Keratinocyte (primary cell): Measurements from ENCODE around the gene DUSP23. TPM values are rescaled to one million over a fixed set of nuclear protein-coding genes. Genes with fewer than 3 reads are reported as not detected.

Experiments used
- DNase-seq: peaks from one replicate; pipeline ENCODE4 v3.0.0-alpha.2; 2011; ENCODE audit warnings: low read depth, missing footprints, low spot score
- FAIRE-seq: peaks from 2 replicates; lab custom pipeline; 2011; peaks lifted over from hg19 to GRCh38; lab: Jason Lieb, UNC
- H2AFZ ChIP-seq: 2 replicates; pipeline ENCODE4 v1.6.0; 2012; ENCODE audit warnings: low read length, control low read depth, inconsistent platforms; ENCODE audit not compliant: control insufficient read depth
- H3K27ac ChIP-seq: 2 replicates; pipeline ENCODE4 v1.5.1; 2011; ENCODE audit warnings: low read length; ENCODE audit not compliant: control insufficient read depth, insufficient read depth
- H3K27me3 ChIP-seq: 3 replicates; pipeline ENCODE4 v1.6.0; 2011; ENCODE audit warnings: low read length; ENCODE audit not compliant: control insufficient read depth, insufficient read depth; ENCODE audit errors: extremely low read depth
- H3K36me3 ChIP-seq, 2 experiments: 2 replicates in 1 of 2; 3 replicates in 1 of 2; pipeline ENCODE4 v1.5.1; 2011; ENCODE audit warnings: low read length in 2 of 2, mild to moderate bottlenecking in 1 of 2; ENCODE audit not compliant: control insufficient read depth in 2 of 2, insufficient read depth in 2 of 2; ENCODE audit errors: extremely low read depth in 1 of 2
- H3K4me1 ChIP-seq: 3 replicates; pipeline ENCODE4 v1.5.1; 2011; ENCODE audit warnings: low read length; ENCODE audit not compliant: control insufficient read depth, insufficient read depth; ENCODE audit errors: extremely low read depth
- H3K4me2 ChIP-seq: 3 replicates; pipeline ENCODE4 v1.6.0; 2011; ENCODE audit warnings: low read depth, low read length; ENCODE audit not compliant: control insufficient read depth, insufficient read depth; ENCODE audit errors: extremely low read depth
- H3K4me3 ChIP-seq, 3 experiments: fragments of 200-600 bp in 1 of 3; sonication (generic) in 1 of 3; 2 replicates in 2 of 3; 3 replicates in 1 of 3; pipeline ENCODE4 v1.5.1; 2011 to 2016; ENCODE audit warnings: low read length in 3 of 3, mild to moderate bottlenecking in 3 of 3, control low read depth in 2 of 3, inconsistent platforms in 1 of 3, low read depth in 1 of 3, mixed read lengths in 1 of 3, mixed run types in 1 of 3, moderate library complexity in 1 of 3; ENCODE audit not compliant: control insufficient read depth in 2 of 3, insufficient read depth in 2 of 3; ENCODE audit errors: extremely low read depth in 1 of 3
- H3K79me2 ChIP-seq: 2 replicates; pipeline ENCODE4 v1.6.0; 2012; ENCODE audit warnings: low read length; ENCODE audit not compliant: control insufficient read depth, insufficient read depth
- H3K9ac ChIP-seq: 3 replicates; pipeline ENCODE4 v1.6.0; 2011; ENCODE audit warnings: low read length; ENCODE audit not compliant: control insufficient read depth, insufficient read depth; ENCODE audit errors: extremely low read depth
- H3K9me1 ChIP-seq: 3 replicates; pipeline ENCODE4 v1.6.0; 2011; ENCODE audit warnings: low read length; ENCODE audit not compliant: control insufficient read depth, insufficient read depth; ENCODE audit errors: extremely low read depth
- H3K9me3 ChIP-seq: 2 replicates; pipeline ENCODE4 v1.5.1; 2012; ENCODE audit warnings: low read depth, low read length; ENCODE audit not compliant: control insufficient read depth
- H4K20me1 ChIP-seq: 3 replicates; pipeline ENCODE4 v1.6.0; 2011; ENCODE audit warnings: low read length; ENCODE audit not compliant: control insufficient read depth, insufficient read depth; ENCODE audit errors: extremely low read depth
- CTCF ChIP-seq, 3 experiments: IDR thresholded peaks in 1 of 3; conservative IDR thresholded peaks in 1 of 3; optimal IDR thresholded peaks in 1 of 3; 2 replicates in 2 of 3; 3 replicates in 1 of 3; pipeline versions ENCODE3 to v1.5.1; 2011; ENCODE audit warnings: low read length in 3 of 3, mild to moderate bottlenecking in 3 of 3, moderate library complexity in 2 of 3, control low read depth in 1 of 3, inconsistent platforms in 1 of 3; ENCODE audit not compliant: insufficient read depth in 2 of 3; ENCODE audit errors: extremely low read depth in 1 of 3
- EZH2 ChIP-seq: IDR thresholded peaks from one replicate; pipeline ENCODE4 v1.6.1; 2012; ENCODE audit warnings: inconsistent platforms, mild to moderate bottlenecking, low read length, moderate library complexity
- dilution Hi-C: fragments of 300-500 bp; cut with MboI; formaldehyde crosslinking; loops from one replicate; pipeline ENCODE4 v1.7.0; 2020; ENCODE audit warnings: low sequenced_read_pairs; ENCODE audit not compliant: extremely low pct_ligation_motif_present
- polyA plus RNA-seq, 5 experiments: library from polyadenylated mRNA; depleted of rRNA in 3 of 5; stranded (reverse) in 3 of 5; stranded (forward) in 1 of 5; unstranded in 1 of 5; fragments of >200 nt; gene quantifications; 1 replicate in 1 of 5; 2 replicates in 3 of 5; 3 replicates in 1 of 5; pipeline versions ENCODE4 v1.2.1 to v1.2.3, GENCODE V29; 2011 to 2012; ENCODE audit warnings: missing spikeins in 2 of 5, low read depth in 1 of 5, low replicate concordance in 1 of 5

Gene DUSP23
- polyA plus RNA-seq, 1 donor (not counting 4 experiments of a cell fraction or from before 2014, with no cell fraction given), result 35.0 TPM

DNA sequence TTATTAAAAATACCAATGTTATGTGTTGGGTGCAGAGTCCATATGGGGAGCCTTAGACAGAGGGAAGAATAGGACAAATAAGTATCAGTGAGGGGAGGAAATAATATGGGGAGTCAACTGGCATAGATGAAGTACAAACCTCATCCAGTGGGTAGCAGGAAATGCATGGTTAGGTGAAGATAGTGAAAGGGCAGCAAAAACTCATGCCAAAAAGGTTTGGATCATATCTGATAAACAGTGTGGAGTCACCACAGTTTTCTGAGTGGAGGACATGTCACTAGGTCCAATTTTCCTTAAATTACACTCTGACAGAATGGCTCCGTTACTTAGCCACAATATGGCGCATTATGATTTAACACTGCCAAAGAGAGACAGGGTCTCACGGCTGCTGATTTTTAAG, 10.3 kb downstream of the DUSP23 start:
- Histone ChIP-seq H3K9me1 (no peaks in the 10 kb centered on the region), H2AFZ (no peak overlapping the region), H4K20me1 (no peaks in the 10 kb centered on the region), H3K9me3 (no peaks in the 10 kb centered on the region), H3K79me2 (no peaks in the 10 kb centered on the region), H3K27ac (no peak overlapping the region), H3K27me3 (peaks cover 10% of the 10 kb centered on the region), H3K4me3 (no peak overlapping the region), H3K4me1 (peaks cover 8% of the 10 kb centered on the region), H3K9ac (no peak overlapping the region), H3K4me2 (no peak overlapping the region), H3K36me3 (no peaks in the 10 kb centered on the region)
- no peak for DNase-seq
- no peak for FAIRE-seq
- dilution Hi-C loops, result loop anchor here (25.0 kb wide), 1 partner anchor 246 kb away; the partner anchor contains the start of gene PIGM
- TF ChIP-seq CTCF (optimal IDR thresholded peaks at IDR 0.05 in 1 of 3, IDR thresholded peaks at IDR 0.05 in 1 of 3, conservative IDR thresholded peaks at IDR 0.05 in 1 of 3; ENCODE audit: extremely low read depth in 1 of 3, insufficient read depth in 2 of 3, low read length in 3 of 3), result no peak
- TF ChIP-seq EZH2, result no peak

DNA sequence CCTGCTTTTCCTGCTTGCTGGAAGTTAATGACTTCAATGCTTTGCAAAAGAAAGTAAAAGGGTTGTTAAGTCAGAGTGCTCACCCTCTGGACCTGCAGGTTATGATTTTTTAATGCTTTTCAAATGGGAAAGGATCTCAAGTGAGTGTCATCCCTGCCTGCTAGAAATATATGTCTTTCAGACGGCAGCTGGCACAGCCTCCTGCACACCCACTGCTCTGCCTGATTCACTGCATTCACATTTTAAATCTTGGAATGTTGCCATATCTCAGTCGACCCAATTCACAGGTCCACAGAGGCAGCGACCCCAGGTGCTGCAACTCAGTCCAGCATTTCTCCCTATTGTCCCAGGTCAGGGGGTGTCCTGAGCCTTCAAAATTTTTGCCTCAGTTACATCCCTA, 10.7 kb downstream of the DUSP23 start:
- no peaks in the 10 kb centered on the region for H3K36me3 ChIP-seq
- no peak for FAIRE-seq
- H3K9me1 ChIP-seq, result no peaks in the 10 kb centered on the region
- H3K27ac ChIP-seq, result no peak overlapping the region
- no peak overlapping the region for H3K9ac ChIP-seq
- H4K20me1 ChIP-seq, result no peaks in the 10 kb centered on the region
- H3K27me3 ChIP-seq, result peaks cover 13% of the 10 kb centered on the region
- no peak overlapping the region for H3K4me3 ChIP-seq
- TF ChIP-seq EZH2 (no peak), CTCF (optimal IDR thresholded peaks at IDR 0.05 in 1 of 3, IDR thresholded peaks at IDR 0.05 in 1 of 3, conservative IDR thresholded peaks at IDR 0.05 in 1 of 3; ENCODE audit: extremely low read depth in 1 of 3, insufficient read depth in 2 of 3, low read length in 3 of 3) (no peak)
- H2AFZ ChIP-seq, result no peak overlapping the region
- H3K4me1 ChIP-seq, result peaks cover 7% of the 10 kb centered on the region
- no peaks in the 10 kb centered on the region for H3K9me3 ChIP-seq
- no peaks in the 10 kb centered on the region for H3K79me2 ChIP-seq
- no peak overlapping the region for H3K4me2 ChIP-seq
- dilution Hi-C loops, result loop anchor here (25.0 kb wide), 1 partner anchor 246 kb away; the partner anchor contains the start of gene PIGM
- DNase-seq, result no peak
